K562 (cell line): Measurements from ENCODE around the gene SYNGR1. TPM values are rescaled to one million over a fixed set of nuclear protein-coding genes. Genes with fewer than 3 reads are reported as not detected.

ENCODE experiments used
- CHCHD3 ChIP-seq: fragments of 250-450 bp; sonication (Bioruptor Pico); IDR thresholded peaks from 2 replicates; pipeline ENCODE4 v2.1.2; 2022; ENCODE audit warnings: mild to moderate bottlenecking
- CLOCK ChIP-seq: fragments of 250-450 bp; sonication (Bioruptor Pico); IDR thresholded peaks from 2 replicates; pipeline ENCODE4 v1.4.0; 2020; ENCODE audit warnings: mild to moderate bottlenecking, moderate library complexity, borderline replicate concordance
- DIDO1 ChIP-seq: fragments of 450-650 bp; IDR thresholded peaks from 2 replicates; pipeline ENCODE4 v1.6.1; 2016; ENCODE audit warnings: low read depth, missing biosample characterization, missing genetic modification characterization
- ESRRA ChIP-seq: fragments of 450-650 bp; IDR thresholded peaks from 2 replicates; pipeline ENCODE4 v1.6.1; 2014; ENCODE audit warnings: low read depth, mild to moderate bottlenecking, moderate library complexity, borderline replicate concordance
- FIP1L1 ChIP-seq: fragments of 200-400 bp; formaldehyde crosslinking; IDR thresholded peaks from 2 replicates; pipeline ENCODE4 v1.6.1; 2018; ENCODE audit warnings: mild to moderate bottlenecking, low read depth, low read length; ENCODE audit not compliant: poor library complexity, severe bottlenecking
- HES1 ChIP-seq: fragments of 450-650 bp; IDR thresholded peaks from 2 replicates; pipeline ENCODE4 v1.6.1; 2016; ENCODE audit warnings: low read depth, mild to moderate bottlenecking, moderate library complexity
- KAT2B ChIP-seq: IDR thresholded peaks from one replicate; pipeline ENCODE4 v1.6.1; 2012; ENCODE audit warnings: low read depth, mild to moderate bottlenecking, control low read depth, inconsistent platforms, low read length, moderate library complexity
- MYNN ChIP-seq, 2 experiments: sonication (generic); formaldehyde crosslinking in 1 of 2; IDR thresholded peaks; 2 replicates each; pipeline versions ENCODE4 v1.5.0 to v1.6.1; 2016 to 2020; ENCODE audit warnings: antibody characterized with exemption in 1 of 2, missing genetic modification reagents in 1 of 2
- POLR2B ChIP-seq: fragments of 450-650 bp; IDR thresholded peaks from 2 replicates; pipeline ENCODE4 v1.6.1; 2018; ENCODE audit warnings: low read depth; ENCODE audit not compliant: partially characterized antibody
- RBM17 ChIP-seq: fragments of 200-400 bp; formaldehyde crosslinking; IDR thresholded peaks from 2 replicates; pipeline ENCODE4 v1.6.1; 2017; ENCODE audit warnings: low read depth, mild to moderate bottlenecking, low read length, borderline replicate concordance
- TARDBP ChIP-seq: fragments of 450-650 bp; IDR thresholded peaks from 2 replicates; pipeline ENCODE4 v1.6.1; 2016
- TRIM25 ChIP-seq: fragments of 450-650 bp; IDR thresholded peaks from 2 replicates; pipeline ENCODE4 v1.7.0; 2016; ENCODE audit warnings: borderline replicate concordance
- ZBTB11 ChIP-seq, 3 experiments: fragments of 200-800 bp in 1 of 3; fragments of 250-450 bp in 1 of 3; fragments of 450-650 bp in 1 of 3; sonication (Bioruptor Pico) in 1 of 3; sonication (Bioruptor generic) in 1 of 3; formaldehyde crosslinking in 1 of 3; IDR thresholded peaks; 2 replicates each; pipeline versions ENCODE4 v1.6.1 to v1.8.0; 2016 to 2022; ENCODE audit warnings: mild to moderate bottlenecking in 2 of 3, missing genetic modification characterization in 2 of 3, missing compliant biosample characterization in 1 of 3, moderate library complexity in 1 of 3
- polyA plus RNA-seq, 8 experiments: library from polyadenylated mRNA; depleted of rRNA in 4 of 8; stranded (reverse) in 5 of 8; unstranded in 3 of 8; fragments of >200 nt; fragmentation: Nextera tagmentation in 2 of 8; fragmentation: Illumina TruSeq in 1 of 8; extraction: Ambion mirVana in 2 of 8; extraction: Trizol in 1 of 8; gene quantifications; 2 replicates each; pipeline versions ENCODE4 v1.2.1 to v1.2.3, GENCODE V29; 2011 to 2014; ENCODE audit warnings: inconsistent platforms in 1 of 8, missing spikeins in 1 of 8
- total RNA-seq, 7 experiments: library from RNA; depleted of rRNA in 6 of 7; stranded (reverse); fragments of >200 nt in 6 of 7; fragmentation: Illumina TruSeq in 2 of 7; extraction: Trizol in 2 of 7; gene quantifications; 2 replicates each; pipeline versions ENCODE4 v1.2.1 to v1.2.3, GENCODE V29; 2011 to 2021; ENCODE audit warnings: low replicate concordance in 1 of 7
- TF ChIP-seq, protein P1 (sequence below), 2 experiments: fragments of 450-650 bp; conservative IDR thresholded peaks; 2 replicates each; pipeline ENCODE4 v1.6.1; 2017; ENCODE audit warnings: mild to moderate bottlenecking in 2 of 2, moderate library complexity in 2 of 2

Gene SYNGR1
- total and polyA plus RNA-seq, 9 of the 15 experiments (the other 6 are each of a cell fraction or from before 2014, with no cell fraction given) = 1.8 to 15.9 (median 5.5) TPM

DNA sequence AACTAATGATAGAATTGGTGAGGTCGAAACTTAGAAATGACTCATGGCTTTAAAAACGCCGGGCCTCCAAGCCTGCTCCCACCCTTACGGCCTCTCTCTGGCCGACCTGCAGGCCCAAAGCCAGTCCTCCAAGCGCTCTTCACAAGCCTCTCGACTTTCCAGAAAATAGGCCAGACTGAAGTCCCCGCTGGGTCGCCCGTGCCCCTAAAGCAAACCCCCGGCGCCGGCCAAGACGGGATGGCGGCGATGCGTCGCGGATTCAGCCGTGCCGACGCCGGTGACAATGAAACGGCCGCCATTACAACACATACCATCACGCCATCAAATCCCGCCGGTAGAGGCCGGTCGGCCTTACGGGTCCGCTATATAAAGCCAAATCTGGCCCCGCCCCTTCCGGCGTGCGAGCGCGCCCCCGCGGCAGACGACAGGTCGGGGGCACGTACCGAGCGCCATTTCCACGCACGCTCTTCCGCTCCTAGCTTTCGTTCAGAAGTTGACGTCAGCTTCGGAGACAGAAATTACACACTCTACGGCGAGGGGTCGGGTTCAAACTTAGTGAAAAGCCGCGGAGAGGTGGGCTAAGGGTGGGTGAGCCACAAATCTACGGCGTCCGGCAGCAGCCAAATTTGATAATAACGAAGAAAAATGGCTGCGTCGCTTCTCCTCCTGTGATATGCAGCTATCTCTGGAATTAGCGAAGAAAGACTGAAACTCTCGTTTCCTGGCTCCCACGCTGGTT is 30.3 kb upstream of the SYNGR1 start, which contains the start of gene RPL3 (continued):
- no peak for TF ChIP-seq CLOCK (CRISPR knock-in tag)
- peak; percentile 89 for TF ChIP-seq FIP1L1
- TF ChIP-seq POLR2B = peak; percentile 99
- TF ChIP-seq RBM17 = no peak
- TF ChIP-seq HES1 = no peak
- TF ChIP-seq CHCHD3 (CRISPR knock-in tag) = no peak
- TF ChIP-seq ESRRA = 0 out of 2 replicates have a peak, but pooled peaks have one; percentile 19
- TF ChIP-seq TRIM25 = 0 out of 2 replicates have a peak, but pooled peaks have one; percentile 17
- no peak for TF ChIP-seq TARDBP
- TF ChIP-seq ZBTB11 (CRISPR knock-in tag; IDR thresholded peaks at IDR 0.05) = peak in 1 of 3 experiments; percentile 77; a peak in 2 of 6 replicates
- no peak for TF ChIP-seq DIDO1
- TF ChIP-seq MYNN (IDR thresholded peaks at IDR 0.05) = no peak
- TF ChIP-seq MYNN (CRISPR knock-in tag; IDR thresholded peaks at IDR 0.05) = no peak
- TF ChIP-seq, protein P1, sequence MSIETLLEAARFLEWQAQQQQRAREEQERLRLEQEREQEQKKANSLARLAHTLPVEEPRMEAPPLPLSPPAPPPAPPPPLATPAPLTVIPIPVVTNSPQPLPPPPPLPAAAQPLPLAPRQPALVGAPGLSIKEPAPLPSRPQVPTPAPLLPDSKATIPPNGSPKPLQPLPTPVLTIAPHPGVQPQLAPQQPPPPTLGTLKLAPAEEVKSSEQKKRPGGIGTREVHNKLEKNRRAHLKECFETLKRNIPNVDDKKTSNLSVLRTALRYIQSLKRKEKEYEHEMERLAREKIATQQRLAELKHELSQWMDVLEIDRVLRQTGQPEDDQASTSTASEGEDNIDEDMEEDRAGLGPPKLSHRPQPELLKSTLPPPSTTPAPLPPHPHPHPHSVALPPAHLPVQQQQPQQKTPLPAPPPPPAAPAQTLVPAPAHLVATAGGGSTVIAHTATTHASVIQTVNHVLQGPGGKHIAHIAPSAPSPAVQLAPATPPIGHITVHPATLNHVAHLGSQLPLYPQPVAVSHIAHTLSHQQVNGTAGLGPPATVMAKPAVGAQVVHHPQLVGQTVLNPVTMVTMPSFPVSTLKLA (conservative IDR thresholded peaks at IDR 0.05) = peak; percentile 68 to 79
- peak; percentile 25 for TF ChIP-seq KAT2B
